NCI-H1105 treated with DMSO at 0.1 percent for 48 hours (cell line): ENCODE data around the gene MYO16.
A peak's percentile ranks its signal among the peaks of the same experiment; 100 is the strongest.
"Not testable (repeated sequence)": the region's sequence is repeated elsewhere in the genome, so short reads cannot be mapped to it uniquely, and the experiment has no call there.

Experiments
- DNase-seq: peaks from one replicate; lab custom pipeline; 2025; lab: John Stamatoyannopoulos, UW

MYO16 gene

DNA sequence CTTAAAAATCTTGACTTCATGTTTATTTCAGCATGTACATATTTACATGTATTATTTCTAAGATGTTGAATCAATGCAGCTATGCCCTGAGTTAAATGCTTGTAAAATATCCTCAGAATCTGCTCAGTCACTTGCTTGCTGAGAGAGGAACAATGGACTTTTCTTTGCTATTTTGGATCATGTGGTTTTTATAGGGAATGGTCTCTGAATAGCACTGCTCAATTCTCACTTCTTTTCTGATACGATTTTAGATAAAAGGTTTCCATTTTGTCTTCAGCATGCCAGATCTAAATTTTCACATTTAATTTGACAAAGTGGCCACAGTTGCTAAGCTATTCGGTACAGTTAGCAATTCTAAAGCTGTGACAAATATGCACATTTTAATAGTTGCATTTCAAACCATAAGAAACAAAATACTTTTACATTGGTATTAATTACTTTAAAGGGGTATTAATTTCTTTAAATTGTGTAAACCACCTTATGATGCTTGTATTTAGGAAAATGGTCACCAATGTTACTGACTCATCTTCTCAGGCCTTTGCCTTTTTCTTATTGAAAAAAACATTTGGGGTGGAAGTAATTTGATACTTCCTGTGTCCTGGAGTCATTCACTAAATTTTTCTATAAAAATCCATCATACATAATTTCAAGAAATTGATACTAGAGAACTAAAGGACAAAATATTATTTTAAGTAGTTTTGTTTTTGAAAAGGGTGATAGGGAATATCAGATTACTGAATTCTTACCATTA, 113.5 kb downstream of the MYO16 start:
- DNase-seq, result no peak

DNA sequence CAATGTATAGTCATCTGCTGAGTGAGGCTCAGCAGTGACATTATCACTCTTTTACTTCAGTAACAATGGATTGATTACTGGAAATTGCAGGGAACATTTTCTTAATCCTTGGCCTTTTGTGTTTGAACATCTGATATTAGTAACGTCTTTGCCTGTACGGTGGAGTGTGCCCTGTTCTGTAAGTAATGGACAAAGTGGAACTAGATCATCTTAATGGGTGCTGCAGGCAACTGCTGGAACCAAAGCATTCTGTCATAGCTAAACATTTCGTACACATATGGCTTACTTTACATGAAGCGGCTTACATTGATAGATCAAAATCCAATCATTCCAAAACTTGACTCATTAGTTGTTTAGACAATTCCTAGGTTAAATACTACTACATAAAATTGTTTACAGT, 114.1 kb downstream of the MYO16 start:
- DNase-seq, result no peak

DNA sequence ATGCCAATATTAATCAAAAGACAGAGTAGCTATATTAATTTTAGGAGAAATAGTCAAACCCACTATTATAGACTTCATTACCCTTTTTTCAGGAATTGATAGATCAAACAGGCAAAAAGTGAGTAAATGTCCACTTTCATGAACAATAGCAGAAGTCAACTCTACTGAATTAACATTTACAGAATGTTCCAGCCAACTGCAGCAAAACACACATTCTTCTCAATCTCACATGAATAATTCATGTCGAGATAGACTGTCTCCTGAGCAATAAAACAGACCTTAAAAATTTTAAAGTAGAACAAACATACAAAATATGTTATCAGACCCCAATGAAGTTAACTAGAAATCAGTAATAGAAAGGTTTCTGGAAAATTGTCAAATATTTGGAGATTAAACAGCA, 118.4 kb downstream of the MYO16 start:
- DNase-seq, result no peak

DNA sequence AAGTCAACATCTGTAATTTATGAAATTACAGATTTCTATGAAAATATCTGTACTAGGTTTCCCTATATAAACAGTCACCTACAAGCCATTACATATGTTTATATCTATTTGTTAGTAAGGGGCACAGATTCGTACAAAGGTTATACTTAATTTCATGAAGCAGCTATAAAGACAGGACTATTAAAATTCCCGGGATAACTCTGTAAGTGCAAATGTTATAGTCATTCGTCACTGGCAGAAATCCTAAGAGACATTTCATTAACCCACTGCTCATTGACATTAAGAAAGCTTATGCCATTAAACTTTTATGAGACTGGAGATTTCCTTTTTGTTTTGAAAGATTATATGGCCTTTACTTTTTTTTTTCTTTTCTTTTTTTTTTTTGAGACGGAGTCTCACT, 122.9 kb downstream of the MYO16 start:
- DNase-seq, result no peak

DNA sequence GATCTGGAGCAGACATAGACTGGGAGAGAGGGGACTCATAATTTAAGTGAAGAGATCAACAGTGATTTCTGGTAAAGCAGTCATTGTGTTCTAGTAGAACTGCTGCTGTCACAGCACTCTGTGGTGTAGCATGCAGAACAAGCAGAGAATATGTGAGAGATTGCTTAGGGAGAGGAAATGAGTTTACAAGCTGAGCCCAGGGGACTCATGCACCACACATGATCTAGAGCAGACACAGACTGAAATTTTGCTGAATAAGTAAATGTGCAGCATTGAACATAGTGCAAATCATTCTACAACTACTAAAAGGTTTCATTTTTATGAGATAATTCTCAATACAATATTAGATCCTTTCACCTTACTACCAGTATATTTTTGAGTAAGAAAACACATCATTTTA, 125.7 kb downstream of the MYO16 start:
- no peak for DNase-seq

DNA sequence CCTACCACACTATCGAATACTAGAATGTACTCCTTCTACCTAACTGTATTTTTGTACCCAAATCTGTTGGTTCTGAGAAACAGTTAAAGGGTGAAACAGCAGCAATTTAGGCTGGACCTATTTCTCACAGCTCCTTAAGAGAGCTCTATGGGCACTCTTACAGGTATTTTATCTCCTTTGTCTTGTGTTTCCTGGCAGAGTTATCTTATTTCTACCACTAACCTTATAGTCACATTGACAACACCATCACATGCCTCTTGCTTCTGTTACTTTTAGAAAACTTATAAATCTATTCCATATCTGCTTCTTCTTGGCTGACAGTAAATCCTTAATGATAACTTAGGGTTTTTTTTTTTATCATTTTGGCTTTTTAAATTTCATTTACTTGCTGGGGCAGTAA, 130.7 kb downstream of the MYO16 start:
- DNase-seq, result no peak

DNA sequence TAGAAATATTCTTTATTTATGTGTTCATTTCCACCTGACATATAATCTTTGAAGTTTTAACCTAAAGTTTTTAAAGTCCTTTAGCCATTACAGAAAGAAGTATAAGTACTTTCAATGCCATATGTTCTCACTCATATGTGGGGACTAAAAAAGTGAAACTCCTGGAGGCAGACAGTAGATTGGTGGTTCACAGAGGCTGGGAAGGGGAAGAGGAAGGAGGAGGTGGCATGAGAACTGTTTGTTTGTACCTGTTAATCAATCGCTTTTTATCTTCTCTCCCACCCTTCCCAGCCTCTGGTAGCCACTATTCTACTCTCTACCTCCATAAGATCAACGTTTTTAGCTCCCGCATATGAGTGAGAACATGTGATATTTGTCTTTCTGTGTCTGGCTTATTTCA, 131.1 kb downstream of the MYO16 start:
- DNase-seq, result no peak

DNA sequence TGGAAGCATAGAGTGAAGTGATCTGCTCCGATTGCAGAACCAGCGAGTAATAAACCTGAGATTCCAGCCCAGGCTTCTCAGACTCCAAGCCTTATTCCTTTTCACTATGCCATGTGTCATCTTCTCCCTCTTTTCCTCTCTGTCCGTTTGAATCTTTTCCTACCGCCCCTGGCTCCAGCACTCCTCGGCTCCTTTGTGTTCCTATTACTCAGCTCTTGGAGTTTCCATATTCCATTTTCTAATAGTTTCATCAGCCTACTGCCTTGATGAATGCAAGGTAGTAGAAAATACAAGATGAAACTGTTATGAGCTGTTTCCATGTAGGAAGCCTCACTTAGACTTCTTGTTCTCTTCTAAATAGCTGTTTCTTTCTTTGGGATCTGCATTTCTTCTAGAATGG, 138.6 kb downstream of the MYO16 start:
- DNase-seq, result no peak

DNA sequence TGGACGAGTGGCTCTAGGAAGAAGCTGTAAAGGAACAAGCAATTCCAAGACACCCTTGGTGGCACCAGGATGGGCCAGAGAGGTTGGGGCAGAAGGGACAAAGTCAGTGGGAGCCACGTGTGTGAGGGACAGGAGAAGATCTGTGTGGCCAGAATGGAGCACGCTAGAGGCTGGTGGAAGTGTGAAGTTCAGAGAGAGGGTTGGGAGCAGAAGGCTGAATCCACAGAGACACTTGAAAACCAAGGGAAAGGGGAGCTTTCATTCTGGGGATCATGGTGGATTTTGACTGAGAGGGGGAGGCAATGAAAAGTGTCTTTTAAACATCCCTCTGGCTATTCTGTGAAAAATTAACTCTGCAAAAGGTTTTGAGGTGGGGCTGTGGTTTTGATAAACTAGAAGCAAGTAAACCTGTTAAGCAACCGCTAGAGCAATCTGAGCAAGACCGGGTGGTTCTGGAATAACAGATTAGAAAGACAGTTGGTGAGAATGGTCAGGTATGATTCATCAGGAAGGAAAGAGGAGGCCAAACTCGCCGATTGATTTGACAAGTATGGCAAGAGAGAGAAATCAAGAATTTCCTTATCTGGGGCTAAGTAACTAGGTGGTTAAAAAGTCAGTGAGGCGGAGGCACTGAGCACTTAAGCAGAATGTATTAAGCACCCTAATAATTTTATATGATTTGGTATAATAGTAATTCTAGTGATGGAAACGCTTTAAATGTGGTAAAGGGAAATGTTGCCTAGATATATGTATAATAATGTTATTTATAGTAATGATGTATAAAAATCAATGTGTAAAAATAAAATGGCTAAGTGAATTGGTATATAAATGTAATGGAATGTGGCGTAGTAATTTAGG, 140.0 kb downstream of the MYO16 start:
- DNase-seq, result no peak

DNA sequence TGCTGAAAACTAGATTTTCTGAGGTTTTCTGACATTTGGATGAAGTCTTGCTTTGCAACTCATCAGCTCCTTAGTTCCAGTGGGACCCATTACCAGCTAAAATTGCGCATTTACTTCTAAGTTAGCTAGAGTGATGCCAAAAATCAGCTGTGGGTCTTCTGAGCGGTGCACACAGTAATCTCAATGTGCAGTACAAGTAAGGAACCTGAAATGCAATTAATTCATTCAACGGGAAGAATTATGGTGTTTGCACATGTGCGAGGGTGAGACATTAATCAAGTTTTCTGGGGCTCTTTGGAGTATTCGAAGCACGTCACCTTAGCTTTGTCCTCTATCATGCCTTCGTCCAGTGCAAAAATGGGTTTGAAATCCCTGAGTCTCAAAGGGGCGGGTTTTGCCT, 146.2 kb downstream of the MYO16 start:
- no peak for DNase-seq

DNA sequence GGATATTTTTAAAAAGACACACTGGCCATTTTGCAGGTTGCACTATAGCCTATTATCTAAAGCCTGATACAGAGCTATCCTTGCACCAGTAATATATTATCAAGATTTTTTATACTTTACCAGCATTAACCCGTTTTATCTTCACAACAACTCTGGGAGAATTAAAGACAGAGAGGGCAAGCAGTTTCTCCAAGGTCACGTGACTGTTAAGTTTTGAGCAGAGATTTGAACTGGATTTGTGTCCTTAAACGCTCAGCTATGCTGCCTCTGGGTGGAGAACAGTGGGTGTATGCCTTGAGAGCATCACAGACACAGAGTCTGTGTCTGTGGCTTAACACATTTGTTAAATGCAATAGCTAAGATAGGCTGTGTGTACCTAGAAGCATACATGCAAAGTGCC, 147.2 kb downstream of the MYO16 start:
- DNase-seq, result no peak

DNA sequence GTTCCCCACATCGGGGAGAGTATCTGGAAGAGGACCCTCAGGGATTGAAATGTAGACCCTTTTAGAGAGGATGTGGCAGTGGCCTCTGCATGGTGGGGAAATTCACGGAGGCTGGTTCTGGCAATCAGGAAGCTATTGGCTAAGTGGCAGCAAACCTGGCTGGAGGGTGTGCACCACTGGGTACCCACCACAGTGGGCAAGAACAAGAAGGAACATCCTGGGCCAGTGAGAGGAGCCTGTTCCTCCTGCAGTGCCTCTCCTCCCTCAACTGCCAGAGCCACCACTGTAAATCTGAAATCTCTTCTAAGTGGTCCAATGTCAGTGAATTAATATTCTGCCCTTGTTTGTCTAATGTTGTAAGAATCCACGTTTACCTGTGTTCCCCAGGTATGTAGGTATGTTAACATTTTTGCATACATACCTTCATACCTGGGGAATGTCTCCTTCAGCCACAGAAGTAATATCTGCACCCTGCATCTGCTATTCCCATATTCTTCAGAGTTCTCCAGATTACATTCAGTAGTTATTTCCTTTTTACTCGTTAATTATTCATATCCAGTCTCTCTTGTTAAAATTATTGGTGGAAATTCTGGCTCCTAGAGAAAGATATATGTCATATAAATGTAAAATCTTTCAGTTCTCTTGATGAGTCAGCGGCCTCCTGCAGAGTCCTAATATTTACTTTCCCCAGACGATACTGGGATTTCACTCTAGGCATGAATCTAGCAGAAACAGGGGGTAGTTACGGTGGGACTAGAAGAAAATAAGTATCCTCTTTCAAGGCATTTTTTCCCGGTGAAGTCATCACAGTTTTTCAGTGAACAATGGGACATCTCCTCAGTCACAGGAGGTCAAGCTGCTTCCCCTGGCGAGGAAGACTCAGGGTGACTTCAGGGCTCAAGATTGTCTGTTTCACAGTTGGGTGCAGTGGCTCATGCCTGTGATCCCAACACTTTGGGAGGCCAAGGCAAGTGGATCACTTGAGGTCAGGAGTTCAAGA, 148.3 kb downstream of the MYO16 start:
- no peak for DNase-seq

DNA sequence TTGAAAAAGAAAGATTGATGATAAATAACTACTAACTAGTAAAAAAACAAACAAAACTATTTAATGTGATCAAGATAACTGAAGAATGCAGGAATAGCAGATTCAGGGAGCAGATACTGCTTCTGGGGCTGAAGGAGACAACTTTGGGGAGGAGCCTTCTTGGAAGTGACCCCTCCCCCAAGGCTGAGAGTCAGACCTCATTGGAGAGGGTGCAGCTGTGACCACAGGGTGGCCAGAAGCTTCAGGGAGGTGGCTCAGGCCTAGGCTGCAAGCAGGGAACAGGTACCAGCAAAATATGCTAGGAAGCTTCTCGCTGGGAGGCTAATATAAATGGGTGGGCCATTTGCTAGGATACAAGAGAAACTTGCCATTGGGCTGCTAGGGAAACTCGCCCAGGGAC, 149.9 kb downstream of the MYO16 start:
- no peak for DNase-seq

DNA sequence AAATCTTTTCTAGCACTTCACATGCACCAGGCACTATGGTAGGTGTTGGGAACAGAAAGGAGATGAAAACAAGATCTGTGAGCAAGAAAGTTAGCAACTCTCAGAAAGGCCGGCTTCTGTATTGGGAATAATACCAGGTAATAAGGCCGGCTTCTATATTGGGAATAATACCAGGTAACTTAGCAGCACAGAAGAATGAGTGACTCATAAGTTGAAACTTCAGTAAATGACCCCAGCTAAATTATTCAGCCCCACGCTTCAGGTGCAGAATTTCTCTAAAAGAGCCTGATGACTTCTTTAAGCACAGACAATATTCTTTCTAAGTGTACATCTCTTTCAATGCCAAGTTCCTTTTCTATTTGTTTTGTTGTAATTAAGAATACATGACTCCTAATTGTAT, 151.3 kb downstream of the MYO16 start:
- DNase-seq, result no peak

DNA sequence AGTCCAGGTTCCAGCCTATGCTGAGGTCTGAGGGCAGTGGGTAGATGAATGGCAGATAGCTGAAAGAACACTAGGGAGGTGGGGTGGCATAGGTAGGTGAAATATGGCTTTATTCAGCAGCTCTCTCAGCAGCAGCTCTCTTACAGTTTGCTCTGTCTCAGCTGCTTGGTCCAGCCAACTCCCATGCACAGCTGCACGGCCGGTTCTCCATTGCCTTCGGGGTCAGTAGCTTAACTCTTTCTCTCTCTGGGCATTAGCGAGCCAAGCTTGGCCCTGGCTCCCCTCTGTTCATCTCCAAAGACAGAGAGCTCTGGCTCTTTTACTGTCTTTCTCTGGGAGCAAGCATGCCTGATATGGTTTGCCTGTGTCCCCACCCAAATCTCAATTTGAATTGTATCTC, 151.9 kb downstream of the MYO16 start:
- DNase-seq, result no peak

DNA sequence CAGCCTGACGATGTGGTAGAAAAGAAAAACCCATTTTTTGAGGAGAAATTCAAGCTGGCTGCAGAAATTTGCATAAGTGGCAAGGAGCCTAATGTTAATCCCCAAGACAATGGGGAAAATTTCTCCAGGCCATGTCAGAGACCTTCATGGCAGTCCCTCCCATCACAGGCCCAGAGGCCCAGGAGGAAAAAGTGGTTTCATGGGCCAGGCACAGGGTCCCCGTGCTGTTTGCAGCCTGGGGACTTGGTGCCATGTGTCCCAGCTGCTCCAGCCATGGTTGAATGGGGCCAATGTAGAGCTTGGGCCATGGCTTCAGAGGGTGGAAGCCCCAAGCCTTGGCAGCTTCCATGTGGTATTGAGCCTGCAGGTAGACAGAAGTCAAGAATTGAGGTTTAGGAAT, 153.1 kb downstream of the MYO16 start:
- not testable (repeated sequence) for DNase-seq

DNA sequence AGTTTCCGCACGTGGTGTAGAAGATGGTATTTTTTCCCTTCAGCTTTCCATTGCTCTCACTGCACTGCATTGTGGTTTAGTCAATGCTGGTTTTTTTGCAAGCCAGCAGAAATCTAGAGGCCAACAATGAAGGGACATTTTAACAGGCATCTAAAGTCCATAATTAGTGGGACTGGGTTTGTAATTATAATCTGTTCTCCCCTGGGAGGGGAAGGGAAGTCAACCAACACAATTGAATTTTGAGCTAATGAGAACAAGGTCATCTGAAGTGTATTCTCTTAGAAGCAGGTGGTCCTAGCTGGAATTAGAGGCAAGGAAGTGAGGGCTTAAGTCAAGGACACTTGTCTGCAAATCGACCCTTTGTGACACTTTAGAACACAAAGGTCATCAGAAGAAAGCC, 156.4 kb downstream of the MYO16 start:
- DNase-seq, result peak; percentile 55

DNA sequence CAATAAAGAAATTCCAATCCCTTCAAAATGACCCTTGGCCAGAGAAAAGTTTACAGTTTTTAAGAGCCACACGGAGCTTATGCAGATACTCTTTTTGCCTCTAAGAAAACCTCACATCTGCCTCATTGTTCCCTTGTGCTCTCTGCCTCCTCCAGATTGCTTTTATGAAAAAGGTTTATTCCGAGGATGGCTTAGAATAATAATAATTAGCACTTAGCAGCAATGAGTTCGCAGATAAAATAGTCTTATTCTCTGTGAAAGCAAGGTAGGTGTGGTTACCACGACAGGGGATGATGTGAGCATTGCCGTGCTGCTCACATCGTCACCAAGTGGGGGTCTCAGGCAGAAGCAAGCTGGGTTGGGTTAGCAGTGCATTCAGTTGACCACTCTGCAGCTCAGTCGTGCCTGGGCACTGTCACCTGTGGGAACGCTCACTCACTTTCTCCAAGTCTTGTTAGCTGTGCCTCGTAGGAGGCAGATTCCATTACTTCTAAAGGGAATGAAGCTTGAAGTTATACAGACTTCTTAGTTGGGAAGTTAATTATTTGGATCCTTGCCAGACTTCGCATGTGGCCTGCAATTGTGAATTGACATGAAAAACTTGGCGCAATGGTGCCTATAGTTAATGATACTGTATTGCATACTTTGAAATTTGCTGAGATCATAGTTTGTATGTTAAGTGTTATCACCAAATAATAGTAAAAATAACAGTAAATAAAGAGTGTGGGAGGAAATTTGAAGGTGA, 157.2 kb downstream of the MYO16 start:
- DNase-seq, result peak; percentile 44

DNA sequence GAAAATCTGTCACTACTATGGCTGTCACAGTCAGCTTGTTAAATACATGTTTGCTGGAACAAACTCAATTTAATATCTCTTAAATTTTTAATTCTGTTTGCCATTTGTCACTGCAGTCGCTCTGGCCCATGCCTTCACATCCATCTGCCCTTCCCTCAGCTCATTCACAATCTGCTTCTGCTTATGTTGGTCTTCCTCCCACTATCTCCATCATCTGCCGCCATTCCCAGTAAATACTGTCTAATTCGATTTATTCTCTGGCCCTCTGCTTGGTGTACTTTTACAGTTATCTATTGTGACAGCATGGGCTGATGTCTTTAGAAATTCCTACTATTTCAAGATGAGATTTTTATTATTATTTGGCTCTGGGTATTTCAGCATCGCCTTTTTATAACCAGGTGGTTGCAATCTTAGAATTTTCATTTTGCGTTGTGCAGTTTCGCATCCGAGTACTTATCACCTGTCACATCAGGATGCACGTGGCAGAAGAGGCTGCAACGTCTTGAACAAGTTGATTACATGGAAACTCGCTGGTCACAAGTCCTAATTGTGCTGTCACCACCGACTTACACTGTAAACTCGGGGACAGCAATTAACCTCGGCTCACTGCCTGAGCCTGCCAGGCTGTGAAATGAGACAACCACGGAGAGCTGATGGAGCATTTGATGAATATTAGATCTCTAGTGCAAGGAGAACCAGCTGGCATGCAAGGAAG, 158.4 kb downstream of the MYO16 start:
- DNase-seq, result peak; percentile 33

DNA sequence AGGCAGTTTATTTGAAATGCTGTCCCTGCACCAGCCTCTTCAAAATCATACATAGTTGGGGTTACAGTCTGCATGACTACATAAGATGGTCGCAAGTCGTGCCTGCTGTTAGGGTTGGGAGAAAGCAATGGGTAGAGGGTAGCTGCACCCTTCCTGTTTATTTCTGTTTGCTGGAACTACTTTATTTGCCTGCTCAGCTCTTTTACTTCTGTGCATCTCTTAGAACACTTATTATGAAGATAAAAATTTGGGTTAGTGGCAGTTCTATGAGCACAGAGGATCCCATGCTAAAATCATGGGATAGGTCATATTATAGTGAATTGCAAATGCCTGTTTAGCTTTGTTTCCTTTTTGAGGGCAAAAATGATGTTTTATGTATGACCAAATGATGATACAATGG, 160.1 kb downstream of the MYO16 start:
- DNase-seq, result no peak

DNA sequence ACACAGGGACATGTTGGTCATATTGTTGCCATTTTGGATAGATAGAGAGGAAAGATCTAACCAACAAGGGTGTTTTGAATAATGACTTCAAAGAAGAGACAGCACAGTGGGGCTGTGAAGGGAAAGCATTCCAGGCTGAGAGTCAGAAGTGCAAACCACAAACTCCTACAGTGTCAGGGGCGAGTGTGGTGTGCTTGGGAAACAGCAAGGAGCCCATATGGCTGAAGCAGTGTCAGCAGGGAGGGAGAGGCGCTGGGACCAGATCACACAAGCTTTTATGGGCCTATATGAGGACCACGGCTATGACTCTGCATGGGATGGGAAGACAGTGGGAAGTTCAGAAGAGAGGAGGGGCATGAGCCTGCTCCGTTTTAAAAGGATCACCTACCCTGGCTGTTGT, 166.4 kb downstream of the MYO16 start:
- DNase-seq, result no peak
